HG02588 (cell line): ENCODE measurements around the gene SRPX.

Experiments used
- ATAC-seq: cut with Tn5 transposase; IDR thresholded peaks from one replicate; pipeline ENCODE4 v1.9.1; 2021; ENCODE audit warnings: mild to moderate bottlenecking, moderate library complexity; ENCODE audit not compliant: unreplicated experiment

The SRPX gene, protein sequence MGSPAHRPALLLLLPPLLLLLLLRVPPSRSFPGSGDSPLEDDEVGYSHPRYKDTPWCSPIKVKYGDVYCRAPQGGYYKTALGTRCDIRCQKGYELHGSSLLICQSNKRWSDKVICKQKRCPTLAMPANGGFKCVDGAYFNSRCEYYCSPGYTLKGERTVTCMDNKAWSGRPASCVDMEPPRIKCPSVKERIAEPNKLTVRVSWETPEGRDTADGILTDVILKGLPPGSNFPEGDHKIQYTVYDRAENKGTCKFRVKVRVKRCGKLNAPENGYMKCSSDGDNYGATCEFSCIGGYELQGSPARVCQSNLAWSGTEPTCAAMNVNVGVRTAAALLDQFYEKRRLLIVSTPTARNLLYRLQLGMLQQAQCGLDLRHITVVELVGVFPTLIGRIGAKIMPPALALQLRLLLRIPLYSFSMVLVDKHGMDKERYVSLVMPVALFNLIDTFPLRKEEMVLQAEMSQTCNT

DNA sequence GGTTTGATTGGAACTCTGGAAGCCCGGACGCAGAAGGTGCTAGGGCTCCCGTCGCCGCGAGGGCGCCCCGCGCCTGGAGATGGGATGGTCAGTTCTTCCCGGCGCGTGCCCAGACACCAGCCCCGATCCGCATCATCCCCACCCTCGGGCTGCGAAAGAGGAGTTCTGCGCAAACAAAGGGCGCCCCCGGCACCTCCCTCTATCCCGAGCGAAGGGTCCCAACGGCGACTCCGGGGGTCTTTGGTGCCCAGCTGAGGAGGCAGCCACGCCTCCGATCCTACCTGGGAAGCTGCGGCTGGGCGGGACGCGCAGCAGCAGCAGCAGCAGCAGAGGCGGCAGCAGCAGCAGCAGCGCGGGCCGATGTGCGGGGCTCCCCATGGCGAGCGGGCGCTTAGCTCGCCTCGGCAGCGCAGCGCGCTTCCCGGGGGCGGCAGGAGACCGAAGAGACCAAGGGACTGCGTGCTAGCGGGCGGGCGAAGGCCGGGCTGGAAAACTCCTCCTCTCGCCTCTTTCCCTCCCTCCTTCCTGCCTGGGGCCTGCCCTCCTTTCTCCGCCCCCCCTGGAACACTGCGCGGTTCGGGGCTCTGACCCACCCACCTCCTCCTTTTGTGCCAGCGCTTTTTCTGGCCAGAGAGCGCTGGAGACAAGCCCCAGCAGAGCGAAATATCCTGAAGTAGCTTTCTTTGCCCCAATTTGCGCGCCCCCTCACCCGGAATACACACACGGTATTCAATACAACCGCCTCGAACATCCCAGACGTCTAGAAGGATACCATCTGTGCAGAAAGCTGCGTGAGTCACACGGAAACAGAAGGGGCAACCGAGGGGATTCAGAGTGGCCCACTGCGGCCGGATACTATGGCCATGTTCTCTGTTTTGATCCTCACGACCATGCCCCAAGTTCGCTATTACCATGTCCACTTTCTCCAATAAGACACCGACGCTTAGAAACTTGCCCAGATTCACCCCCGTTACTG is at the start of gene SRPX:
SRPX (minus strand) TSS at position 457 of the 976 bp plus-strand sequence; CDS start at position 378, 79 bp downstream.
- no peak for ATAC-seq

DNA sequence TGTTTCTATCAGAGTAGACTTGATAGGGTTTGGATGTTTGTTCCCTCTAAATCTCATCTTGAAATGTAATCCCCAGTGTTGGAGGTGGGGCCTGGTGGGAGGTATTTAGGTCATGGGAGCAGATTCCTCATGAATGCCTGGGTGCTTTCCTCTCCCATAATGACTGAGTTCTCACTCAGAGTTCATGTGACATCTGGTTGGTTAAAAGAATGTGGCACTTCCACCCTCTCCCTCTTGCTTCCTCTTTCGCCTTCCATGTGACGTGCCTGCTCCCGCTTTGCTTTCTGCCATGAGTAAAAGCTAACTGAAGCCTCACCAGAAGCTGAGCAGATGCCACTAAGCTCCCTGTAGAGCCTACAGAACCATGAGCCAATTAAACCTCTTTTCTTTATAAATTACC is 47.3 kb upstream of the SRPX start:
- ATAC-seq = no peak

DNA sequence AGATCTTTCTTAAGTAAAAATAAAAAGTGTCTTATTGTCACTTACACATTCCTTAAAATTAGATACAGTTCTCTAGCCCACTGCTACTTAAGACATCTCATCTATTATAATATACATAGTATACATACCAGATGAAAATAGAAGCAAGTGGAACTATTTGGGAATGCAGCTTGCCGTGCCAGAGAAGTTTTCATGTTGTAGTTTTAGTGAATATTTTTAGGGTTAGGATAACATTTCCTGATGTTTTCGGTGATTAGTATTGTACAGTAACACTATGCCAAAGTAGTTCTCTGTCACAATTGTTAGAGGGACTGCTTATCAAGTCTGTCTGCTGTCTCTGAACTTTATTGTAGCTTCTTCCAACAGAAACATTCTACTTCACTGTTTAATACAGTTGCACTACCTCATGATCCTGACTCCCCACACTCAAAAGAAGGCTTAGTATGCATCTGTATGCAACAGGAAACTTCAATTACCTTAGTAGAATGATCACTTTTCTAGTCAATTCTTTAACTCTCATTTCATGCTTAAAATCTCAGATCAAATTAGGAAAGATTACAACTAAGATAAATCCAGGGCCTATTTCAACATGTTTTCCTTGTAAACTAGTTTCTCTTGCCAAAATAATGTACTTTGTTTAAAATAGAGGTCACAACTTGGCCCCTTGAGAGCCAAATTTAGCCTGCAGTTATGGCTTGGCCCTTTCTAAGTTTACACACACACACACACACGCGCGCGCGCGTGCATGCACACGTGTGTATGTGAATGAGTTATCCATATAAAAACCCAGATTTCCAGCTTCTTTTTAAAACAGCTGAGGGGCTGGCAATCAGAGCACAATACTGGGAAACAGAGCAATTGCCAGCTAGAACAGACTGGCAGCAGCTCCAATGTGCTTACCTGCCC is 42.3 kb upstream of the SRPX start:
- no peak for ATAC-seq

DNA sequence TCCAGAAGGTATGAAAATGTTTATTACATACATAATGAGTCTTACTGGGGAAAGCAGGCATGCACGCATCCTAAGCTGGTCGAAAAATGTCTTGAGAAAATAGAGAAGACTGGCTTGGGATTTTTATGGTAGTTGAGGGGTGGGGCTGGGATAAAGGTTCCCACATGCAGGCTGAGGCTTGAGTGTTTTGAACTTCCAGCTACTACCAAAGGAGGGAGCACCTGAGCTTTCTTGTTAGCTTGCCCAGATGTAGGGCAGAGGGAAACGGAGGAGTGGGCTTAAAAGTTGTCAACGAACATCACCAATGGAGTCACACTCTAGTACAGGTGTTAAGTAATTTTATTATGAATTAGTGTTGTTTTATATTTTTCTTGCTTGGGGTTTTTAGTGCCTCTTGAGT is 39.6 kb upstream of the SRPX start:
- no peak for ATAC-seq

DNA sequence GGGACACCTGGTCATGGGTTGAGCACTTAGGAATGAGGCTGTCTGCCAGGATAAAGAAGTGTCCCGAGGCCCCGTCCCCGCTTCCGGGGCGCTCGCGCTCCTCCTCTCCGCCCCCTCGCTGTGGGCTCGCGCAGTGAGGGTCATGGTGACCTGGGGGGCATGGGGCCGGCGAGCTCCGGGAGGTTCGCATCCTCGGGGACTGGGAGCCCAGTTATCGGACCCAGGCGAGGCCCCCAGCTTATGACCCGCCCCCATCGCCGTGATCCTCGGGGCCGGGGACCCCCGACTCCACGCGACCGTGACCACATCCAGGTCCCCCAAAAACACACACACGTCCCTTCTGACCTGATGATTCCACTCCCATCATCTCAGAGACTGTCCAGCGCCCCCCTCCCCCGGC is 35.3 kb upstream of the SRPX start:
- ATAC-seq = no peak

DNA sequence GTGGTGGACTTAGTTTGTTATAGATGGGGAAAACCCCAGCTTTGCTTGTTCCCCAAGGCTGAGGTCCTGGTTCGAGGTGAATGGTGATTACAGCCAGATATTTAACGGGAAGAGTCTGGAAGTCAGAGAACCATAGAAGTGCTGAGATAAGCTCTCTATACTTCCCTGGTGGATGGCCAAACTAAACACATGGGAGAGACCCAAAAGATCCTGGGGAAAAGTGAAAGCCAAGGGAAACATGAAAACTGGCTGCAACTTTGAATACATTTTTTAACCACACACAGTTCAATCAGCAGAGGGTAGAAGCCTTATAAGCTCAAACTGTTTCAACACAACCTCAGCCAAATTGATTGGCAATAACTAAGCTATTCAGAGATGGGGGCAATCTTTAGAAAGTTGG is 29.3 kb upstream of the SRPX start:
- ATAC-seq = no peak

DNA sequence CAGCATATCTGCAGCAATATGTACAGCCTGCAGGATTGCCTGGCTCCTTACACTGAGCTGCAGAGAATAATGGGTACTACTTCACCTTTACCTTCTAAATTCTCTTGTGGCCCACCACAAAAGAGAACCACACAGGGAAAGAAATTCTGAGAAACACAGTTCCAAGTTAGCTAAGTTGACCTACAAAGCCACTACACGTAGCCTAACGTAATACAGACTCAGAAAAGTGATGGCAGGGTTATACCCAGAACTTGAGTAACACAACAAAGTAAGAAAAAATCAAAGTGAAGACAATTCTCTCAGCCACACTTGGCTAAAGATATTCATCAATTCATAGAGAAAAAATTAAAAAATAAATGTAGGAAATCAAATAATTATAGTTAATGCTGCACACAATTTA is 26.4 kb upstream of the SRPX start:
- no peak for ATAC-seq

DNA sequence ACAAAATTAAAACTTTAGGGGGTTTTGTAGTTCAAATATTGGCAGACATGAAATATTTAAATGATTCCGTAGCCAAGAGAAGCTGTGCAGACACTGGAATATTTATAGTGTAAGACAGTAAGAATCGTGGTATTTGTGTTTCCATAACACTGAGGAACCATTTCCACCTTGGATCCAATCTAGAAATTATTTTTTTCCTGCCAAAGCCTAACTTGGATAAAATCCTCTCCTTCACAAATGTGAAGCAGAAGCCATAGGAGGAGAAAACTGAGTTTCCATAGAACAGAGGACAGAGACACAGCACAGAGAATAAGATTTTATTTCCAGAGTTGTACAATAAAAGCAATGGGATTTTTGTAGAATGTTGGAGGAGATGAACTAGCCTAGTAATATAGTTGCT is 19.9 kb upstream of the SRPX start:
- ATAC-seq = no peak

DNA sequence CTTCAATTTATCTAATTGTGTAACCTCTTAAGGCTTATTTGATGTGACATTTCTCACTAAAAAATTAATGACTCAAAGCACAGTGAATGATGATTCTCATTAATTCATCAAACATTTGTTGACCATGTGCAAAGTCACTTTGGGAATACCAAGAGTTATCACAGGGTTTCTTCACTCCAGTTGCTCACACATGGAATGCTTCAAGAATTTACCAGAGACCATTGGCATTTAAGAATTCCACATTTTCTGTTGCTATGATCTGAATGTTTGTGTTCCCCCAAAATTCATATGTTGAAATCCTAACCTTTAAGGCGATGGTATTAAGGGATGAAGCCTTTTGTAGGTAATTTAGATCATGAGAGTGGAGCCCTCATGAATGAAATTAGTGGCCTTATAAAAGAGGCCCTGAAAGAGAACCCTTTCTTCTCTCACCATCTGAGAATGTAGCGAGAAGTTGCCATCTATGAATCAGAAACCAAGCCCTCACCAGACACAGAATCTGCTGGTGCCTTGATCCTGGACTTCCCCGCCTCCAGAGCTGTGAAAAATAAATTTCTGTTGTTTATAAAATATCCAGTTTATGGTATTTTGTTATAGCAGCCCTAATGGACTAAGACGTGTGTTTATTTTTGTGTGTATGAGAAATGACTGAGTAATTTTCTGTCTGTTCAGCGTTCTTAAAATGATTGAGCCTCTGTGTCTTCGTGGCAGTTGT is 16.4 kb upstream of the SRPX start:
- ATAC-seq = no peak

DNA sequence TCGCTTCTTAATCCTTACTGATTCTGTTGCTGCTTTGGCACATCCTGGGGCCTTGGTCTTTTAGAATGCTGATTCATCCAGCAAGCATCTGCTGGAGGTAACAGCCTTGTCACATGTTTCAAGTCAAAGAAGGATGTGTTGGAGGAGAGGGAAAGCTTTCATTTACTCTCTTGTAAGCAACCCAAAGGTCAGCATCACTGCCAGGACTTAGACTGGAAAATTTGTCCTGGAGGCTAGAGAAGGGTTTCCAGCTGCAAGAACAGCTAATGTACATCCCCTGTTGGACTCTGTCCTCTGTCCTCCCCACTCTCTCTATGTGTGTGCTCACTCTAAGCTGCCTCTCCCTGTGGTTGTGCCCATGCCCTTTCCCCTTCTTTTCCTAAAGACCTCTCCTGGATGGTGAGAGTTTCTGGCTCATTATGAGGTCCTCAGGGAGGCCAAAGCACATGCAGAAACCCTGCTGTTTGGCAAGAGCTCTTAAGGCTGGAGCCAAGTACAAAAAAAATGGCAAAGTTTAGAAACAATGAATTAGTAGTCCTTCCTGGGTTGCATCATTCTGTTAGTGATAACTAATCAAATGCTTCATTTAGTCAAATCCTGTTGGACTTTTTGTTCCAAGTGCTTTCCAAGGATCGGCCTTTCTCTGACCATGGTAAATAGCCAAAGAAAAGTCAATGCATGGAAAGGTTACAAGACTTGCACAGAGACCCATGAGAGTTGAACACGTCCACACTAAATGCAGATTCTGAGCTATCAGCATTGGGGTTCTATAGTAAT is 13.4 kb upstream of the SRPX start:
- no peak for ATAC-seq

DNA sequence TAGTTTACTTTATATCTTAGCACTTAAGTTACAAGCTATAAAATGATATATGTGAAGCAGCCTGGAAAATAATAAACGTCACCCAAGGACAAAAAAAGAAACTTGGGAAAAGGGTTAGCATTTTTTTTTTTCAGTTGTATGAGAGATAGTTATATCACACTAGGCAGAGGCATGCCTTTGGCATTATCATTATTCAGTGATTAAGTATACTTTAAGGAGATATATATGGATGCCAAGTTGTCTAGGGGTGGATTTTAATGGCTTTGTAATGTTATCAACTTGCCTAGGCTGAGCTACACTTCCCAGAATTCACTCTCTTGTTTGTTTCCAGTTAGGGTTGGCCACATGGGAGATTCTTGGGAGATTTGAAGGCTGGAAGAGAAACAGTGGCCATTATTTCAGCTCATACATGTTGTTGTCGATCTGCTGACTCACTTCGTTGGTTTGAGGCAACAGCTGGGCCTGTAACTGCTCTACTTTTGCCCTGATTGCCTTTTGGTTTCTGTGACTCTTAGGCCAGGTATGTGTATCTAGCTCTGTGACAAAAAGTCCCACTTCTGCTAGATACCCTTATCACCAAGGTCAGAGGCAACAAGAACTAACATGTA is 11.5 kb upstream of the SRPX start:
- ATAC-seq = no peak

DNA sequence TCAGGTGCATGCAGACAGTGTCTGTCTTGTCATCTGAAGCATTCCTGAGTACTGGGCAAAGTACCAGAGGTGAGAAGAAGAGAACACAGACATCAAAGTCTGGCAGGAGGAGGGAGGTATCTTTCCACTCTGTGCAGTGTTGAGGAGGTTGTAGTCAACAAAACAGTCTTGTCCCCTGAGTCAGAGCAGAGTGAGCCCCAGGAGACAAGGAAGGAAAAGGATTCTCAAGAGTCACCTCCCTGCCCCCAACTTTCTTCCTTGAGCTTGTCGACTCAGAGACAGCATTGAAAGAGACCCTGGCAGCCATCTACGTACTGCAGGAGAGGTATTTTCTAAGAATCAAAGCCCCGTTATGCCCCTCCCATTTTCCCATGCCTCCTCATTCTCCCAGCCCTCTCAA is 4.4 kb upstream of the SRPX start:
- ATAC-seq = no peak

DNA sequence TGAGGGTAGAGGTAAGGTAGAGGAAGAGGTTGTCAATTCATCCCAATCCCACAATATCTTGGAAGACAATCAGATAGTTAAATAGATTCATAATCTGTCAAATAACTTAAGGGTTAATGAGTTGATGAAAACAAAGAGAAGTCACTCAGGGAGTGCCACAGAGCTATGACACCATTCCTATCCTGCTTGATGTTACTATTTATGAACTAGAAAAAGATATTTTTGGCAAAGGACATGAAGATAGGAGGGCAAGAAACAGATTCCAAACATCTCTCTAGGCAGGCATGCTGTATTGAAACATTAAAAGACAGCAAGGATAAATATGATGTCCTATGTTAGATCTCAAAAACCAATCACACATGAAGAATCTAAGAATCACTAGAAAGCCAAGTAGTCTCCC is 3.5 kb upstream of the SRPX start:
- ATAC-seq = no peak

DNA sequence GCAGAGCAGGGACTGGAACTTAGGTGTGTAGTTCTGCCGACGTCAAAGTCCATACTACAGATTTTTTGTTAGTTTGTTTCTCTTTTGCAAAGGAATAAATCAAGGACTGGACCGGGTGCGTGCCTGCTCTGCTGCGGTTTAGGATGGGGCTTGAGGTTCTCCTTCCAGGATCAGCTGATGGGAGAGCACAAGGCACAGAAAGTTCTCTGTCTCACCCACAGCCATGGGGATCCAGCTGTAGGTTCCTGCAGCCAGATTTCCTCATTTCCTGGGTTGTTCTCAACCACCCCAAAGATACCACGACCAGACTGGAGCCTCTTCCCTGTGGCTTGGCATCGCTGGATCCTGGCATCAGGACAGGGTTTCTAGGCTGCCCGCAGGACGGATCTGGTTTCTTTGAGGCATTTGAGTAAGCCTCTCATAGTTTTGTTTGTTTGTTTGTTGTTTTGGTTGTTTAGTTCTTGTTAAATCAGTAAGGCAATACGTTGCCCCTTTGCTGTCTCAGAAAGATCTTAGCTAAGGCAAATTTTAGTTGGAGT is 789 bp upstream of the SRPX start:
- no peak for ATAC-seq

DNA sequence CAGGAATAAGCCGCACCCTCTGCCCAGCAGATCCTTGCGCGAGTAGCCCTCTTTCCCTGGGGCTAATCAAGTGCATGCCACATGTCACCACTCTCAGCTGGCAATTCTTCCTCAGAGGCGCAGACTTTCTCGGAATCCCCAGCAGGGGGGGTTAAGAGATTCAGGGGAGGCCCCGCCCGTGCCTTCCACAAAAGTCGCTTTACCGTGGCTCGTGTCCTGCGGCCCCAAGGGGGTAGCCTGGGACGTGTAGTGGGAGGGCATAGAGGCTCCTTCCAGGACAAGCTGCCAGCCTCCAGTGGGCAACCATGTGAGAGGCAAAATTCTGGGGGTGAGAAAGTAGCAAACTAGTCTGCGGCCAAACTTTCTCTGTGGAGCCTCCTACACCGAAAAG is 652 bp downstream of the SRPX start:
- no peak for ATAC-seq

DNA sequence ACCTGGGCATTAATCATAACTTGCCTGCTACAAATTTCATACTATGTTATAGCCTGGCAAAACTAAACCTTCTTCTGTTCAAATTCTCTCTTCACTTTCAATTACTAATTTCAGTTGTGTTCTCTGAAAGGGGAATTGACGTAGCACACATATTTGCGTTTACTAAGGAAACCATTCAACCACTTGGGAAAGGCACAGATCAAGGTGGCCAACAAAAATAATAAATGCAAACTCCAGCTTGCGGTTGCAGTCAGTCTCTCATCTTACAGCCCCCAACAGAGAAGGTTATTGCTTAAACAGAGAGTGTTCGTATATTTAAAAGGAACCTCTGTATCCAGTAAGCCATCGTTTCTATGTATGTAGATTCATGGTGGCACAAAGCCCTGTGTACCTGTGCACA is 4.0 kb downstream of the SRPX start:
- ATAC-seq = no peak

DNA sequence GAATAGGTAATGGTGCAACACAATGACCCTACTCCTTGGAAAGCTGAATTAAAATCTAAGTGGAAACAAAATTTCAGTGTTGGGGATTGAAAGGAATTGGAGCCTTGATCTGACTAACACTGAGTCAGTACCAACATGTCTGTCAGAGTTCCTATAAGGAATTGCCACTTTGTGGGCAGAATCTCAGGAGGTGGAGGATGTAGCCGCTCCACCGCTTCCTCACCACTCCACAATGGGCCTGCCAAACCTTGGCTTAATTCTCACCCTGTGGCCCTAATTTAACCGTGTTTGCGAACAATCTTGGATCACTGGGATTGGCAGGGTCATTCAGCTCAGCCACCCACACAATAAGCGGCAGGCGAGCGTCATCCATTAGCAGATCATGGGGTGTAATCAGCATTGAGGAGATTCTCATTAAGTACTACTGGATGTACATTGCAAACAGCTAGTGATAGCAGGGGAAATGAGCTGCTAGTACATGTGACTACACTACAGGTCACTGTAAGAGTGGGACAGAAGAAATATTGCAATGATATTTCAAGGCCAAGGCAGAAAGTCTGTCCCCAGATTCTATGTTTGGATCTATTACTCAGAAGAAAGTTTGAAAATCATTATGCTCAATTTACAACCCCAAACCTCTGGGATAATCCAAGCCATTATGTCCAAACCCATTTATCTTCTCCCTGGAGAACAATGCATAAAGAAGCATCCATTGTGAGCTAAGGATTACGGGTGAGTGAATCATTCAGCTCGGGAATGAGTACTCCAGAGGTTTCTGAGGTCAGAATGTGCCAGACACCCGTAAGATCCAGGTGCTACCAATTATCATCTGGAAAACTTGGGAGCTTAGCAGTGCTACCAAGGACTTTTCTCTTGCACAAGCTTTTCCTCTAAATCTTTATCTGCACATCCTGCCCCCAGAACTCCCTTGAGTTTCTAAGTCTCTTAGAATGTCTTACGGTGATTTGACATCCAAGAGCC is 5.8 kb downstream of the SRPX start:
- no peak for ATAC-seq

DNA sequence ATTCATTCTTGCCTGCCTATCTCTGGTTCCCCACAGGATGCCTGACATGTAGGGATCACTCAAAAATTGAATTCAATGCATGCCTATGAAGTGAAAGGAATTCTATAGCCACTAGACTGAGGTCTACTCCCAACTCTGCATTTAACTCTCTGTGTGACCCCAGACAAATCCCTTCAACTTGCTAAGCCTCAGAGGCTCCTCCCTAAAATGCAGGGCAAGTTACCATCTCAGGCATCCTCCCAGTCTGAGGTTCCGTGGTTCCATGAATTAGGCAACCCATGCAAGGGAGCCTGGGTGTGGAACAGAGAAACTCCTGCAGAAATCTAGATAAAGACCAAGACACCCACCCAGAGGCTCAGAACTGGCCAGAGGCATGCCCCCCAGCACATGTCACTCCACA is 6.6 kb downstream of the SRPX start:
- ATAC-seq = no peak
